NCI-H2107 treated with DMSO at 0.1 percent for 48 hours (cell line): ENCODE measurements around the gene ADRA2C.

Source experiments
- DNase-seq: peaks from one replicate; lab custom pipeline; 2025; ENCODE audit not compliant: unreplicated experiment; lab: John Stamatoyannopoulos, UW

ADRA2C gene

DNA sequence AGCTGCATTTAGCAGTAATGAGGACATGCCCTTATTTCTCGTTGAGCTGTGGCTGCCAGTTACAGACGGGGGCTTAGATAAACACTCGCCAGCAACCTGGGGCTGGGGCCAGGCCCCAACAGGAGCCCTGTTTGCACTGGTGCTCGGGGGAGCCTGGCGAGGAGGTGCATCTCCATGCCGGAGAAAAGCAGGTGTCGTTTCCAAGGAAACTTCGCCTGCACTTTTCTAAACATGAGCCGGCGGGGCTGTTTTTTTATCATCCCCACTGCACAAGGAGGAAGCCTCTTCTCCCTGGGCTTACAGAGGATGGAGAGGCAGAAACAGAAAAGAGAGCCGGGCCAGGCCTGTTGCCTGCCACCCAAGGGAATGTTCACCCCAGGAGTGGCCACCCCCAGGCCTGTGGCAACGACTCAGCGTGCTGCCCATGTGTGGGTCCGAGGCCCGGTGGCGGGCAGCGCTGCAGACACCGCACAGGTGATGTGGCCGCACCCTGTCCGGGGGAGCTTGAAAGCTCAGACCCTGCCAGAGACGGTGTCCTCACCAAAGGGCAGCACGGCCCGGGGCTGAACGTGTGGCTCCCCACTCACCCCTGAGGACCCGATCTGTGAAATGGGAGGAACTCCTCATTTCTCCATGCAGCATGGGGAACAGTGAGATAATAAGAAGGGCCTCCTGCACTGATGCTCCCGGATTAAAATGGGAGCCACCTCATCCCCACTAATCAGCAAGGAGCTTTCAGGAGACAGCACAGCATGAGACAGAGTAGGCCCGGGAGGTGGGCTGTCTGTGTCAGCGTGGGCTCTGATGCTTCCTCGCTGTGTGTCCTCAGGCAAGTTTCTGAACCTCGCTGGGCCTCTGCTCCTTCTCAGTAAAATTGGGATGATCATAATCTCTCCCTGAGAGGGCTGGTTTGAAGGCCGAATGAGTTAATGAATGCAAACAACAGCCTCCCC, 33.8 kb upstream of the ADRA2C start:
- no peak for DNase-seq

DNA sequence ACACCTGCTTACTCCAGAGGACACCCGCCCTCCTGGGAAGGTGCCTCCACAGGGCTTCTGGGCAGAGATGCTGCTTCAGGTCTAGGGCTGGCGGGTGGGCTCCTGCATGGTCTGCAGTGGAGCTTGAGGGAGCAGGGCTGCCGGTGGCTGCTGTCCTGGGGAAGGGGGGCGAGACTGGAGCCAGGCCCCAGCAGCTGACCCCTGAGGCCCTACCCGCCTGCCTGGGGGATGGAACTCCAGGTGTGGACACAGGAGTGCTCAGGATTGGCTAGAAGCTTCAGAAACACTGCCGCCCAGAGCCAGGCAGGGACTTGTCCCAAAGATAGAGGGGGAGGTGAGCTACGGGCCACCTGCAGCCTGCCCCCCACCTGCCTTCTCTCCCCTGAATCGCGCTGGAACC, 33.0 kb upstream of the ADRA2C start:
- DNase-seq, result no peak

DNA sequence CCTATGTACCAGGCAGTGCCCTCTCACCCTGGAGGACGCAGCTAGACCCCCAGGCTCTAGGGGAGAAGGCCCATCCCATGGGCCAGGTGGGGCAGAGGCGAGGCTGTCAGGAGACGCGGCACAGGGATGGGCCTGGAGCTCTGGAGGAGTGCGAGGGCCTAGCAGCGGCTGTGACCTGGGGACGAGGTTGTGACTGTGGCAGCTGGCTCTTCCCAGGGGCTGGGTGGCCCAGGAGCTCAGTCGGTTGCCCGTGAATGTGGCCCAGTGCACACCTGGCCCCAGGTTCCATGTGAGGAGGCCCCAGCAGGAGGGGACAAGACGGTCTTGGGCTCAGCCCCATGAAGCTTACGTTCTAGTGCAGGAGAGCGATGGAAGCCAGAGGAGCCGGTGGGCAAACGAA, 31.0 kb upstream of the ADRA2C start:
- no peak for DNase-seq

GRCh38 chr4:3736290-3736689, 29.9 kb upstream of the ADRA2C start:
- peak; percentile 57 for DNase-seq

- no peak for DNase-seq
Observed at GRCh38 chr4:3736806-3737205, 29.4 kb upstream of the ADRA2C start.

DNA sequence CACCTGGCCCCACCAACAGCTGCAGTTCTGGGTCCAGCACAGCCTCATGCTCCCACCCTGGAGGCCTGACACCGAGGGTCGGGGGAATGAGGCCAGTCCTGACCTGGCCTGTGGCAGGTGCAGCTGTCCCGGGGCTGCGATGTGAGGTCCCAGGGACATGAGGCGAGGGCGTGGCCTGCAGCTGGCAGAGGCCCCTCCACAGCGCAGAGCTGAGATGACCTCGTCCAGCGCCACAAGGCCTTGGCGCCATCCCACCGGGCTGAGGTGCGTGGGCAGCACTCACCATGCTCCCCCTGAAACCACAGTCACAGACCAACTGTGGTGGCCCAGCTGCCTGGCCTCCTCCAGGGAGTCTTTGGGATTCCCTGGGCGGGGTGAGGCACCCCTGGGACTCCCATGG, 26.6 kb upstream of the ADRA2C start:
- DNase-seq, result no peak

DNA sequence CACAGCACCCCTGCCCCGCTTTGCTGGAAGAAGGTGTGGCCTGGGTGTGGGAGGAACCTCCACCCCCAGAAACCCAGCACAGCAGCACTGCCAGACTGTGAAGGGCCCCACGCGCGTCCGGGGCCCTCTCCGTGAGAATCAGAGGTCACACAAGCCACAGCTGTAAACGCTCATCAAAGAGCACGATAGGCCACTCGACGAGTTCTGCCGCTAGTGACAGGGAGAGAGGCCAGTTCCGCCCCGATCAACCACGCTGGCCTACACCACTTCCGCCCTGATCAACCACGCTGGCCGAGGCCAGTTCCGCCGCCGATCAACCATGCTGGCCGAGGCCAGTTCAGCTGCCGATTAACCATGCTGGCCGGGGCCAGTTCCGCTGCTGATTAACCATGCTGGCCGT, 25.9 kb upstream of the ADRA2C start:
- DNase-seq, result no peak

DNA sequence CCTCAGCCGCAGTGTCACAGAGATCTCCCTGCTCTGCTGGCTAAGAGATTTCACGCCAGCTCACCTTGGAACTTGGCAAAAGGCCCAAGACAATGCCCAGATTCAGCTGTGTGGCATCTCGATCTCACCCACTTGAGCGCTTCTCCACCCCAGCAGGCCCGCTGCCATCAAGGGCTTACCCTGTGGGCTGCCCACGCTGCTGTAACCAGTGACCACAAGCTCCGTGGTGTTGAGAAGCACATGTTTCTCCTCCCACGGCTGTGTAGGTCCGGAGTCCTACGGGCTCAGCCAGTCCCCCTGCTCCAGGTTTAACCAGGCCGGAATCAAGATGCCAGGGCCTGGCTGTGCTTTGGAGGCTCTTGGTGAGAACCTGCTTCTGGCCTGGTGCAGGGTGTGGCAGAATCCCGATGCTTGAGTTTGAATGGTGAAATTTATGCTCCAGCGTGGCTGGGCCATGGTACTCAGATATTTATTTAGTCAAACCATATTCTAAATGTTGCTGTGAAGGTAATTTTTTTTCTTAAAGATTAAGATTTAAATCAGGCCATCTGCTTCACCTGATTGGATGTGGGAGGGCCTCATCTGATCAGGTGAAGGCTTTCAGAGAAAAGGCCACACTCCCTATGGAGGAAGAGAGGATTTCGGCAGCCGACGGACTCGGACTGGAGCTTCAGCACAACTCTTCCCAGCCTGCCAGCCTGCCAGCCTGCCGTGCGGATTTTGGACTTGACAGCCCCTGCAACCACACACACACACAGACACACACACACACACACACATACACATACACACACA, 24.8 kb upstream of the ADRA2C start:
- DNase-seq, result no peak

DNA sequence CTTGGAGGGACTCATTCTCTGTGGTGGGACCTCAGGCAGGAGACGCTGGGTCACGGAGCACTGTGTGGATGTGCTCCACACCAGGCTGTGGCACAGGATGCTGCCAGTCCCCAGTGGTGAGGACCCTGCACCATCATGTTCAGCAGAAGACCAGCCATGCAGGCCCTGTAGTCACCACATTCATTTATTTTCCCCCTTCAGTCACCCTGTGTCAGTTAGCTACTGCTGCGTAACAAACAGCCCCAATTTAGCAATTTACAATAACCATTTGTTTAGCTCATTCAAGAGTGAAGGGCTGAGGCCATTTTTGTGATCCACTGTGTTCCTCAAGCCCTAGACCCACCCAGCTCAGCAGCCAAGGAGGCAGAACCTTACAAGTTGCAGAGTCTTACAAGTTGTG, 23.6 kb upstream of the ADRA2C start:
- DNase-seq, result no peak

DNA sequence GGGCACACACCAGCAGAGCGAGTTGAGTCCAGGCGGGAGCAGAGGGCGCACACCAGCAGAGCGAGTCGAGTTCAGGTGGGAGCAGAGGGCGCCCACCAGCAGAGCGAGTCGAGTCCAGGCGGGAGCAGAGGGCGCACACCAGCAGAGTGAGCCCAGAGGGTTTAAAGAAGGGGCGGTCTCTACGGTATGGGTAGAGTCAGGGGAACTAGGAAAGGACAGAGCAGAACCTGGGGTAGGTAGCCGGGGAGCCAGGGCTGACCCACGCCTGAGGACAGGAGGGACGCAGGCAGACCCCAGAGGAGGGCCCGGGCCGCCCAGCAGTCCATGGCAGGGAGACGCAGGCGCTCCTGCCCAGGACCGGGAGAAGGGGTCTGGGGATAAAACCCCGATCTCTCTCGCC, 22.0 kb upstream of the ADRA2C start:
- no peak for DNase-seq

- DNase-seq, result no peak
Observed at GRCh38 chr4:3744901-3745300, 21.3 kb upstream of the ADRA2C start.

DNA sequence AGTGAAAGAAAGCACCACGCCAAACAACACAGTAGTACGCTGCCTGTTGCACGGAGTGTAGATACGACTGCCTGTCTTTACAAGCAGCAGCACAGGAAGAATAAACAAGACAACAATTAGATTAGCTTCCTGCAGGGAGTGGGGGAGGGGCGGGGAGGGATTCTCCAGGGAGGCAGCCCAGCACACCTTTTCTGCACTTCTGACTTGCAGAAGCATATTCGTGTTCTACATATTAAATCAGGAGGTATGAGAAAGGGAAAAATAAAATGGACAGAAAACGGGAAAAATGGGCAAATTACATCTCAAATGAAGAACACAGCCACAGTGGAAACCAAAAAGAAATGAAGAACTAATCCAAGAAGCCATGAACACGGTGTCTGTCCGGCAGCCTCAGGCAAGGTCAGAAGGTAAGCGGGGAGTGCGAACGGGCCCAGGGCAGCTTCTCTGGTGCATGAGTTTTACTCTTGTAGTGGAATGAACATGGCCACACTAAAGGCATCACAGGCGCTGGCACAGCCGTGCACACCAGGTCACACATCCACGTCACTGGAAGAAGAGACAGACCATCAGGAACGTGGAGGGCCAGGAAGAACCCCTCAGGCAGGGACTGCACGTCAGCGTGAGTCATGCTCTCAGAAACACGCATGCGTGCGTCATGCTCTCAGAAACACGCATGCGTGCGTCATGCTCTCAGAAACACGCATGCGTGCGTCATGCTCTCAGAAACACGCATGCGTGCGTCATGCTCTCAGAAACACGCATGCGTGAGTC, 20.1 kb upstream of the ADRA2C start:
- no peak for DNase-seq

DNA sequence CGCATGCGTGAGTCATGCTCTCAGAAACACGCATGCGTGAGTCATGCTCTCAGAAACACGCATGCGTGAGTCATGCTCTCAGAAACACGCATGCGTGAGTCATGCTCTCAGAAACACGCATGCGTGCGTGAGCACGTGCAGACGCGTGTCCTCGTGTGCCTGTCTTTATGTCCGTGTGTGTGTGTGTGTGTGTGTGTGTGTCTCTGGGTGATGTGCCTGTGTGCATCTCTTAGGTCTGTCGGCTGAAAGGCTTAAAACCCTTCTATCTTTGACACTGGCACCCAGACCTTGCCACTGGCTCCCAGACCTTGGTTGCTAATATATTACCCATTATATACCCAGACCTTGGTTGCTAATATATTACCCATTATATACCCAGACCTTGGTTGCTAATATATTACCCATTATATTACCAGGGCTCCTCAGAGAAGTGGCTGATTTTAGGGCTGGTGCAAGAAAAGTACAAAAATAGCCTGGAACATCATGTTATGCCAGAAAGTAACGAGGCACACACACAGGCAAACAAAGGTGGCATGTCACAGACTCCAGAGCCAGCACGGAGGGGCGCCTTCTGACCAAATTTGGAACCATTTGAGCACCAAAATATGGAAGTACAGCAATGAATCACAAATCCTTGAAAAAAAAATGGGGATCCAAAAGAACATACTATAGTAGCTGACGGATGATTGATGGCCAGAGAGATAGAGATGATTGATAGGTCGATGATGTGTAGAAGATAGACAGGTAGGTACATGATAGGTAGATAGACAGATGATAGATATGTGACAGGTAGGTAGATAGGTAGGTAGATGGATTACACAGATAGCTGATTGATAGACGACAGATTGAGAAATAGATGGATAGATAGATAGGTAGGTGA, 19.2 kb upstream of the ADRA2C start:
- DNase-seq, result no peak

- no peak for DNase-seq
Observed at GRCh38 chr4:3747581-3747904, 18.6 kb upstream of the ADRA2C start.

DNA sequence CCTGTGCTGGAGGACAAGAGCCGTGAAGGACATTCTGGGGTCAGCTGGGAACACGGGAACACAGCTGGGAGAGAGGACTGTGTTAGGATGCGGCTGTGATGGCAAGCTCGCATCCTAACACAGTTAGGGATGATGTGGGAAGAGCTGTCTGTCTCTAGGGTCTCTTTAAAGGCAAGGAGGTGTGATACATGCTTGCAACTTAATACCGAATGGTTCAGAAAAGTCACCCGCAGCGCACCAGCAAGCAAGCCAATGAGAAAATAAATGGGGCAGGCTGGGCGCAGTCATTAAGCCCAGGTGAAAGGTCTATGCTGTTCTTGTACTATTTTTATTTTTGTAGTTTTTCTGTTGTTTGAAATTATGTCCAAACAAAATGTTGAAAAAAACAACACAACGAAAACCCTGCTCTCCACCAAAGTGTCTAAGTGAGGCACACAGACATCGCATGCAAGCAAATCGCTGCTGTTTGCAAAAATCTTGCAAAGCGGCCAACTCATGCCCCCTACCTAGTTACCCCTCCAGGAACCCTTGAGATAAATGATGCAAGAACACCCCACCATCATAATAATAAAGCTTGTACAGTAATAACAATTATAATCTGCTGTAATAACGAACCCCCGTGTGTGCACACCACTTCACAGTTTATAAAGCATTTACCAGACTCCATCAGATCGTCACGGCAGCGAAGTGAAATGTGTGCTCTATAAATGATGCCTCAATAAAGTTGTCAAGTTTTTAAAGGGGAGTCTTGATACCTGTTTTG, 17.9 kb upstream of the ADRA2C start:
- DNase-seq, result no peak

- no peak for DNase-seq
Observed at GRCh38 chr4:3749081-3749480, 17.1 kb upstream of the ADRA2C start.

- no peak for DNase-seq
Observed at GRCh38 chr4:3750334-3750733, 15.9 kb upstream of the ADRA2C start.

- DNase-seq, result no peak
Observed at GRCh38 chr4:3752022-3752421, 14.2 kb upstream of the ADRA2C start.

DNA sequence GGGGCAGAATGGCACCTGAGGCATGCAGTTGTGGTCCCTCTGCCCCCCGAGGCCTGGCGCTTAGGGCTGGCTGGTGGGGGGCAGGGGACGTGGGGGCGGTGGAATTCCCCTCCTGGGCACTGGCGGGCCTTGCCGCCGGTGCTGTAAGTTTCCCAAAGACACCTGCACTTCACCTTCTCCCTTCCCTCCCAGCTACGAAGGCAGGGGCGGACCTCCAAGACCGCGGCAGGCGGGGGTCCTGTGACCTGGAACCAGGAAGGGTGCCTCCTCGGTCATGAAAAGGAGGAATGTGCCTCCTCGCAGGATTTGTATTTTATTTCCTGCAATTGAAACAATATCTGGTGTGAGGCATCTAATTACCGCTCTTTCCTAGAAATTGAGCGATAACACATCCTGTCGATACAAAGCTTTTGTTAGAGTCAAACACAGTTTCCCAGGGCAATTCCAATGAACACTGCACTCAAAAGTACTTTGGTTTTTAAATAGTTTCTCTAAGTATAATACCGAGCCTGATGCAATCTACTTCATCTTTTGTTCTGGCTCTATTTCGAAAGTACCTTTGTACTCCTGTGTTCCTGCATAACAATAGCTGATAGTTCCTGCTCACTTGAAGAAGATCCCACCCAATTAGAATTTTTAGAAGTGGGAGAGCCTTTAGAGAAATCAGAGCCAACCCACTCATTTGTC, 12.3 kb upstream of the ADRA2C start:
- no peak for DNase-seq
